ENCODE data around the gene LAMC3. TPM values are rescaled to one million over a fixed set of nuclear protein-coding genes. Genes with fewer than 3 reads are reported as not detected.
"Not testable (repeated sequence)": the region's sequence is repeated elsewhere in the genome, so short reads cannot be mapped to it uniquely, and the experiment has no call there.

The LAMC3 gene
- total and polyA plus RNA-seq, 2 experiments from 2014 or later, result 29.5 to 43.4 TPM

DNA sequence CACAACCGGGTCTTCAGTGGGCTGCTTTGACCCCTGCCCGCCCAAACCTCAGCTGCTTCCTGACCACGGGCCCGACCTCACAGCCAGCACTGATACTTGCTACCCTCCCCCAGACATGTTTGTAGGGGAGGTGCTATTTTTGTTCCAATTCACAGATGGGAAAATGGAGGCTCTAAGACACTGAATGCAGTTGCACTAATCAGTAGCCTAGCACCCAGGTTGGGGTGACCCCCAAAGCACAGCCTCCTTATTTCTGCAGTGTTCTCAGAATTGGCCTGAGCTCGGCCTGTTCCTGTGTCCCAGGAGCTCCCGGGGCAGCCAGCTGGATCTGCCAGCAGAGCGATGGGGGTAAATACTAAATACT is 22.6 kb downstream of the LAMC3 start:
- peaks cover 1% of the 10 kb centered on the region for H3K4me1 ChIP-seq (ENCODE audit: insufficient read depth)
- no peaks in the 10 kb centered on the region for H3K9me2 ChIP-seq (replicated peaks; ENCODE audit: insufficient read depth)
- no peak overlapping the region for H2AFZ ChIP-seq
- 95% methylated on average over 7 of the region's 7 CpGs for WGBS (ENCODE audit: low lambda C conversion rate, missing lambda C conversion rate)
- DNase-seq (ENCODE audit: low spot score), result no peak
- H3K27ac ChIP-seq, result no peak overlapping the region
- no peak for TF ChIP-seq EZH2 (IDR thresholded peaks at IDR 0.05; ENCODE audit: borderline replicate concordance)
- TF ChIP-seq EZH2phosphoT487 (IDR thresholded peaks at IDR 0.05; ENCODE audit: low read depth, severe bottlenecking, unreplicated experiment), result no peak
- TF ChIP-seq, protein P1, sequence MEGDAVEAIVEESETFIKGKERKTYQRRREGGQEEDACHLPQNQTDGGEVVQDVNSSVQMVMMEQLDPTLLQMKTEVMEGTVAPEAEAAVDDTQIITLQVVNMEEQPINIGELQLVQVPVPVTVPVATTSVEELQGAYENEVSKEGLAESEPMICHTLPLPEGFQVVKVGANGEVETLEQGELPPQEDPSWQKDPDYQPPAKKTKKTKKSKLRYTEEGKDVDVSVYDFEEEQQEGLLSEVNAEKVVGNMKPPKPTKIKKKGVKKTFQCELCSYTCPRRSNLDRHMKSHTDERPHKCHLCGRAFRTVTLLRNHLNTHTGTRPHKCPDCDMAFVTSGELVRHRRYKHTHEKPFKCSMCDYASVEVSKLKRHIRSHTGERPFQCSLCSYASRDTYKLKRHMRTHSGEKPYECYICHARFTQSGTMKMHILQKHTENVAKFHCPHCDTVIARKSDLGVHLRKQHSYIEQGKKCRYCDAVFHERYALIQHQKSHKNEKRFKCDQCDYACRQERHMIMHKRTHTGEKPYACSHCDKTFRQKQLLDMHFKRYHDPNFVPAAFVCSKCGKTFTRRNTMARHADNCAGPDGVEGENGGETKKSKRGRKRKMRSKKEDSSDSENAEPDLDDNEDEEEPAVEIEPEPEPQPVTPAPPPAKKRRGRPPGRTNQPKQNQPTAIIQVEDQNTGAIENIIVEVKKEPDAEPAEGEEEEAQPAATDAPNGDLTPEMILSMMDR (IDR thresholded peaks at IDR 0.05; ENCODE audit: poor library complexity), result no peak
- H3K4me3 ChIP-seq, result no peak overlapping the region
- H3K4me2 ChIP-seq, result no peak overlapping the region
- H3K9me3 ChIP-seq (ENCODE audit: low read depth), result no peaks in the 10 kb centered on the region
- H3K79me2 ChIP-seq, result no peaks in the 10 kb centered on the region
- H3K27me3 ChIP-seq, result no peaks in the 10 kb centered on the region
- H3K36me3 ChIP-seq (replicated peaks; ENCODE audit: insufficient read depth, low read depth), result no peaks in the 10 kb centered on the region
- no peaks in the 10 kb centered on the region for H4K20me1 ChIP-seq (ENCODE audit: insufficient read depth, poor library complexity, severe bottlenecking)

DNA sequence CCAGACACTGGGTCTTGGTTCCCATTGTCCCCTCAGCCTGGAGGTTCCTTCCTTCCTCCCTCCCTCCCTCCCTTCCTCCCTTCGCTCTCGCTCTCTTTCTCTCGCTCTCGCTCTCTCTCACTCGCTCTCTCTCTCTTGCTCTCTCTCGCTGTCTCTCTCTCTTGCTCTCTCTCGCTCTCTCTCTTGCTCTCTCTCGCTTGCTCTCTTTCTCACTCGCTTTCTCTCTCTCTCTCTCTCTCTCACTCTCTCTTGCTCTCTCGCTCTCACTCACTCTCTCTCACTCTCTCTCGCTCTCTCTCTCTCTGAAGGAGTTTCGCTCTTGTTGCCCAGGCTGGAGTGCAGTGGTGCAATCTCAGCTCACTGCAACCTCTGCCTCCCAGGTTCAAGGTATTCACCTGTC is 23.4 kb downstream of the LAMC3 start:
- WGBS (ENCODE audit: low lambda C conversion rate, missing lambda C conversion rate), result 100% methylated on average over 2 of the region's 12 CpGs
- no peaks in the 10 kb centered on the region for H3K36me3 ChIP-seq (replicated peaks; ENCODE audit: insufficient read depth, low read depth)
- H3K4me2 ChIP-seq, result no peak overlapping the region
- H4K20me1 ChIP-seq (ENCODE audit: insufficient read depth, poor library complexity, severe bottlenecking), result no peaks in the 10 kb centered on the region
- H2AFZ ChIP-seq, result no peak overlapping the region
- no peaks in the 10 kb centered on the region for H3K79me2 ChIP-seq
- DNase-seq (ENCODE audit: low spot score), result no peak
- no peaks in the 10 kb centered on the region for H3K9me3 ChIP-seq (ENCODE audit: low read depth)
- TF ChIP-seq EZH2 (IDR thresholded peaks at IDR 0.05; ENCODE audit: borderline replicate concordance) (no peak), EZH2phosphoT487 (IDR thresholded peaks at IDR 0.05; ENCODE audit: low read depth, severe bottlenecking, unreplicated experiment) (no peak)
- no peaks in the 10 kb centered on the region for H3K9me2 ChIP-seq (replicated peaks; ENCODE audit: insufficient read depth)
- no peak overlapping the region for H3K4me3 ChIP-seq
- peaks cover 8% of the 10 kb centered on the region for H3K4me1 ChIP-seq (ENCODE audit: insufficient read depth)
- H3K27me3 ChIP-seq, result no peaks in the 10 kb centered on the region
- H3K27ac ChIP-seq, result no peak overlapping the region

DNA sequence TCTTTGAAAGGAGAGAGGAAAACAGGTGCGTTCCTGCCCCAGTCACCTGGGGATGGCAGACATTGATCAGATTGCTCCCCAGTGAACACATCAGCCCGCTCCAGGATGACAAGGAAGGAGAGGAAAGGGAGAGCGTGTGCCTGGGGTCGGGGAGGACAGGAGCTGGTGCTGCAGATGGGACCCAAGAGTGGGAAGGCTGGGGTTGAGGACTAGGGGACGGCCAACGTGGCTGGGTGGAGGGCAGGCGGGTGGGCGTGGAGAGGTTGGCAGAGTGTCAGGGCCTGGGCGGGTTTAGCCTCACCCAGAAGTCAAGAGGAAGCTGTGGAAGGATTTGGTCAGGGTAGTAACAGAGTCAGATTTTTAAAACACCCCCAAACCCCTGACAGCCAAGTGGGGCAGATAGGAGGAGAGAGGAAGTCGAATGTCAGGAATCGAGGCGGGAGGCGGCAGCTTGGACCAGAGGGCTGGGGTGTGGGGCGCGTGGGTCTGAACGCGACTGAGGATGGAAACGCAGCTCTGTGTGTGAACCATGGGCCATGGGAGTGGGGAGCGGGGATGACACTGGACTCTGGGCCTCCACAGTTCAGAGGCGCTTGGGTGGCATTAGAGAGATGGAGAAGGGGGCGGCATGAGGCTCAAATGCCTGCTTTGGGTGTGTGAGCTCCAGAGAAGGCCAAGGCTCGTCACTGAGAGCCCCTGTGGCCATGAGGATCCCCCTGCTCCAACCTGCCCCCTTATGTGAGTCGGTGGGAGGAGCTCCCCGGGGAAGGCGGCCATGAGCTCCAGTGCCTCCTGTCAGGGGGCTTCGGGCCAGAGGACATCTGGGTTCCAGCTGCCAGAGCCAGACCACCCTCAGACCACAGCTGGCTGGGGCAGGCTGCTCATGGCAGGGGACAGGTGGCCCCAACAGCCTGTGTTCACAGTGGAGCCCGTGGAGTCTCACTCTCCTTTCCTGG is 24.6 kb downstream of the LAMC3 start:
- no peaks in the 10 kb centered on the region for H3K9me3 ChIP-seq (ENCODE audit: low read depth)
- H3K27ac ChIP-seq, result no peak overlapping the region
- no peaks in the 10 kb centered on the region for H4K20me1 ChIP-seq (ENCODE audit: insufficient read depth, poor library complexity, severe bottlenecking)
- 88% methylated on average over 25 of the region's 27 CpGs for WGBS (ENCODE audit: low lambda C conversion rate, missing lambda C conversion rate)
- TF ChIP-seq EZH2phosphoT487 (IDR thresholded peaks at IDR 0.05; ENCODE audit: low read depth, severe bottlenecking, unreplicated experiment) (no peak), EZH2 (IDR thresholded peaks at IDR 0.05; ENCODE audit: borderline replicate concordance) (no peak)
- TF ChIP-seq, protein P1 (IDR thresholded peaks at IDR 0.05; ENCODE audit: poor library complexity), result no peak
- H3K9me2 ChIP-seq (replicated peaks; ENCODE audit: insufficient read depth), result no peaks in the 10 kb centered on the region
- DNase-seq (ENCODE audit: low spot score), result no peak
- H3K4me3 ChIP-seq, result no peak overlapping the region
- no peak overlapping the region for H3K4me2 ChIP-seq
- no peaks in the 10 kb centered on the region for H3K36me3 ChIP-seq (replicated peaks; ENCODE audit: insufficient read depth, low read depth)
- H2AFZ ChIP-seq, result no peak overlapping the region
- peaks cover 13% of the 10 kb centered on the region for H3K4me1 ChIP-seq (ENCODE audit: insufficient read depth)
- H3K79me2 ChIP-seq, result no peaks in the 10 kb centered on the region
- no peaks in the 10 kb centered on the region for H3K27me3 ChIP-seq

DNA sequence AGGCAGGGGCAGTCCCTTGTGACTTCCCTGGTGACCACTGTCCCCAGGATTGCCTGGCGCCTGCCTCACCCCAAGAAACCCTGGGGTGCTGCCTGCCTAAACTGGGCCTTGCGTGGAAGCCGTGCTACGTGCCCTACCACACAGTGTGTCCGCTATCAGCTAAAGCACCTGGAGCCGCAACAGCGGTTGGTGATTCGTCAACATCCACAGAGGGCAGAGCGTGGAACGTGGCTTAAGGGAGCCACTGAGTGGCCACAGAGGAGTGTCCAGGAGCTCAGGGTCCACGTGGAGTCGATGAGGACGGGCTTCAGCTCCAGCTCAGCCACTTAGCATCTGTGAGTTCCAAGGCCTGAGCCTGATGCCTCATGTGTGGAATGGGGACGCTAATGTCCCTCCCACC is 25.3 kb downstream of the LAMC3 start:
- 98% methylated on average over 14 of the region's 14 CpGs for WGBS (ENCODE audit: low lambda C conversion rate, missing lambda C conversion rate)
- Histone ChIP-seq H3K4me3 (no peak overlapping the region), H3K4me2 (no peak overlapping the region), H3K27me3 (no peaks in the 10 kb centered on the region), H2AFZ (no peak overlapping the region), H3K9me3 (ENCODE audit: low read depth) (no peaks in the 10 kb centered on the region), H3K36me3 (replicated peaks; ENCODE audit: insufficient read depth, low read depth) (no peaks in the 10 kb centered on the region), H3K79me2 (no peaks in the 10 kb centered on the region), H3K4me1 (ENCODE audit: insufficient read depth) (peaks cover 13% of the 10 kb centered on the region), H3K9me2 (replicated peaks; ENCODE audit: insufficient read depth) (no peaks in the 10 kb centered on the region), H3K27ac (no peak overlapping the region), H4K20me1 (ENCODE audit: insufficient read depth, poor library complexity, severe bottlenecking) (no peaks in the 10 kb centered on the region)
- TF ChIP-seq, protein P1 (IDR thresholded peaks at IDR 0.05; ENCODE audit: poor library complexity), result no peak
- TF ChIP-seq EZH2 (IDR thresholded peaks at IDR 0.05; ENCODE audit: borderline replicate concordance) (no peak), EZH2phosphoT487 (IDR thresholded peaks at IDR 0.05; ENCODE audit: low read depth, severe bottlenecking, unreplicated experiment) (no peak)
- no peak for DNase-seq (ENCODE audit: low spot score)

DNA sequence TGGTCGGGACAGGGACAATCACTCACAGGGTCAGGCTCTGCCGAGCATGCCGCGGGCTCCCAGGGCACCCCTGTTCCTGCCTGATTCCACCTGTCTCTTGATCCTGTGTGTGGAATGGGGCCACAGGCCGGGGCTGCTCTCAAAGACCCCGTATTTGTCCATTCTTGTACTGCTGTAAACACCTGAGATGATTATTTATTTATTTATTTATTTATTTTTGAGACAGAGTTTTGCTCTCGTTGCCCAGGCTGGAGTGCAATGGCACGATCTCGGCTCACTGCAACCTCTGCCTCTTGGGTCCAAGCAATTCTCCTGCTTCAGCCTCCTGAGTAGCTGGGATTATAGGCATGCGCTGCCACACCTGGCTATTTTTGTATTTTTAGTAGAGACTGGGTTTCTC is 25.8 kb downstream of the LAMC3 start:
- H3K27ac ChIP-seq; H3K9me2 ChIP-seq (replicated peaks; ENCODE audit: insufficient read depth); H3K36me3 ChIP-seq (replicated peaks; ENCODE audit: insufficient read depth, low read depth); H2AFZ ChIP-seq; H3K27me3 ChIP-seq; H3K4me3 ChIP-seq; H4K20me1 ChIP-seq (ENCODE audit: insufficient read depth, poor library complexity, severe bottlenecking); H3K79me2 ChIP-seq; DNase-seq (ENCODE audit: low spot score); H3K4me2 ChIP-seq; H3K9me3 ChIP-seq (ENCODE audit: low read depth): not testable (repeated sequence)
- 95% methylated on average over 10 of the region's 10 CpGs for WGBS (ENCODE audit: low lambda C conversion rate, missing lambda C conversion rate)
- peaks cover 13% of the 10 kb centered on the region for H3K4me1 ChIP-seq (ENCODE audit: insufficient read depth)
